SJSA1 (cell line): Measurements from ENCODE around the gene CAPN9. TPM values are rescaled to one million over a fixed set of nuclear protein-coding genes. Genes with fewer than 3 reads are reported as not detected.

Source experiments
- DNase-seq, 2 experiments: peaks; one replicate each; pipeline ENCODE4 v3.0.0-alpha.2; 2015 to 2020; ENCODE audit warnings: low spot score in 2 of 2, low read depth in 1 of 2
- H3K27ac ChIP-seq: fragments of 250-450 bp; sonication (Bioruptor Pico); 2 replicates; pipeline ENCODE4 v1.5.1; 2020; ENCODE audit warnings: mild to moderate bottlenecking, moderate library complexity
- H3K27me3 ChIP-seq: fragments of 250-450 bp; sonication (Bioruptor Pico); replicated peaks from 2 replicates; pipeline ENCODE4 v1.5.1; 2020; ENCODE audit warnings: mild to moderate bottlenecking, moderate library complexity
- H3K36me3 ChIP-seq: fragments of 250-450 bp; sonication (Bioruptor Pico); 2 replicates; pipeline ENCODE4 v1.5.1; 2020; ENCODE audit warnings: mild to moderate bottlenecking
- H3K4me1 ChIP-seq: fragments of 250-450 bp; sonication (Bioruptor Pico); replicated peaks from 2 replicates; pipeline ENCODE4 v1.6.1; 2021; ENCODE audit warnings: mild to moderate bottlenecking
- H3K4me3 ChIP-seq: fragments of 250-450 bp; sonication (Bioruptor Pico); 2 replicates; pipeline ENCODE4 v1.5.1; 2020; ENCODE audit warnings: mild to moderate bottlenecking
- H3K9me3 ChIP-seq: fragments of 250-450 bp; sonication (Bioruptor Pico); replicated peaks from 2 replicates; pipeline ENCODE4 v1.5.1; 2020; ENCODE audit warnings: mild to moderate bottlenecking
- total RNA-seq: library from RNA; depleted of rRNA; stranded (reverse); fragments of >200 nt; shearing (Covaris generic); gene quantifications from 2 replicates; pipeline ENCODE4 v1.2.3, GENCODE V29; 2014

The CAPN9 gene
- total RNA-seq, 1 experiment from 2014 or later, result not detected

- no peak overlapping the region for H3K27ac ChIP-seq
- H3K4me1 ChIP-seq, result no peaks in the 10 kb centered on the region
- H3K36me3 ChIP-seq, result no peaks in the 10 kb centered on the region
- no peaks in the 10 kb centered on the region for H3K9me3 ChIP-seq
- no peak for DNase-seq
- H3K4me3 ChIP-seq, result no peak overlapping the region
- H3K27me3 ChIP-seq, result no peaks in the 10 kb centered on the region
These were observed 2.0 kb downstream of the CAPN9 start for GRCh38 chr1:230749150-230749549.

- Histone ChIP-seq H3K4me1 (no peaks in the 10 kb centered on the region), H3K27ac (no peak overlapping the region), H3K36me3 (no peaks in the 10 kb centered on the region), H3K27me3 (no peaks in the 10 kb centered on the region), H3K4me3 (no peak overlapping the region), H3K9me3 (no peaks in the 10 kb centered on the region)
- DNase-seq, result no peak
These were observed 2.4 kb downstream of the CAPN9 start for GRCh38 chr1:230749635-230750034.

DNA sequence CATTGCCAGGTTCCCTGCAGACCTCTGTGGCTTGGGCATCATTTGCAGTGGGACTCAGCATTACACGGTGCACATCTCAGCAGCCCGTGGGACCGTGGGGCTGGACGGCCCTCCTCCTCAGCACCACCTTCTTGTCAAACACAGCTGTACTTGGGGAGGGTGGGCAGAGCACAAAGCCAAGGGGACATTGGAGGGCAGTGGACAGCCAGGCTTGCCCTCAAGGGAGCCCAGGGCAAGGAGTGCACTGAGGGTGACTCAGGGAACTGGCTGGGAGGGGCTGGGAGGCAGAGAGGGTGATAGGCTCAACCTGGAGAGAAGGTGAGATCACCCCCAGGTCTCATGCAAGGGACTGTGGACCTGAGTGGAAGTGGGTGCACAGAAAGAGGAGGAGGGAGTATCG is 3.4 kb downstream of the CAPN9 start:
- no peaks in the 10 kb centered on the region for H3K4me1 ChIP-seq
- no peaks in the 10 kb centered on the region for H3K9me3 ChIP-seq

GRCh38 chr1:230750986-230751625 is 3.9 kb downstream of the CAPN9 start:
- Histone ChIP-seq H3K36me3 (no peaks in the 10 kb centered on the region), H3K27me3 (no peaks in the 10 kb centered on the region), H3K4me3 (no peak overlapping the region), H3K27ac (no peak overlapping the region), H3K9me3 (no peaks in the 10 kb centered on the region), H3K4me1 (no peaks in the 10 kb centered on the region)
- DNase-seq, result no peak

More for the DNA sequence above, 3.4 kb downstream of the CAPN9 start:
- Histone ChIP-seq H3K27me3 (no peaks in the 10 kb centered on the region), H3K4me3 (no peak overlapping the region), H3K27ac (no peak overlapping the region), H3K36me3 (no peaks in the 10 kb centered on the region)
- DNase-seq, result no peak

DNA sequence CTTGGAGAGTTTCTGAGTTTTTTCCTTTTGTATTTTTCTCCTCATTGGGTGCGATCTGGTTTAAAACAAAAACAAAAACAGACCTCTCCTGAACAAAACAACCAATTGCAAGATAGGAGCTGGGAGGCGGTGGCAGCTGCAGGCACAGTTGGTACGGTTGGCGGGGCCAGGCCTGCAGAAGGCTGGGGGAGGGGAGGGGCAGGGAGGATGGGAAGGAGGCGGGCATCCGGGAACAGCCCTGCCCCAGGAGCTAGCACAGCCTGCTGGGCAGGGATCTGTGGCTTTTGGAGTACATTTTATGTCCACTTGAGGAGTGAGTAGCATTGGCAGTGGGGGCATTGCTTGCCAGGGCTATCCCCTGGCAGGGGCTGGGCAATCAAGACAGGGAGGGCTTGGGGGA is 5.2 kb downstream of the CAPN9 start:
- Histone ChIP-seq H3K9me3 (no peaks in the 10 kb centered on the region), H3K4me1 (no peaks in the 10 kb centered on the region), H3K4me3 (no peak overlapping the region), H3K27me3 (no peaks in the 10 kb centered on the region), H3K27ac (no peak overlapping the region), H3K36me3 (no peaks in the 10 kb centered on the region)
- DNase-seq, result no peak

DNA sequence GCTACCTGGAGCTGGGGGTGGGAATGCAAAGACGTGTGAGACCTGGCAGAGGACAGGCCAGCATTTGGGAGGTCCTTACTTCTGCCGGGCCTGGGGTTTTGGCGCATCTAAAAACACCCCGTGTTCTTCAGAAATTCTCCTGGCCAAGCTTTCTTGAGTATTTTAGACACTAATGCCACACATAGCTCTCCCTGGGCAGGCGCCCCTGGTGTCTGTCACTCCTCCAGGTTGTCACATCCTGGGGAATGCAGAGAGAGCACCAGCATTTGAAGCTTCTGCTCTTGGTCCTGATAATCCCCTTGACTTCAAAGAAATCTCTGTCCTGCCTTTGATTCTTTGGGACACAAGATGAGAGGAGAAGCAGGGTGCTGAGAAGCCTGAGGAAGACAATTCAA is 6.0 kb downstream of the CAPN9 start:
- DNase-seq, result no peak
- H3K4me1 ChIP-seq, result no peaks in the 10 kb centered on the region
- H3K27ac ChIP-seq, result no peak overlapping the region
- no peaks in the 10 kb centered on the region for H3K9me3 ChIP-seq
- H3K4me3 ChIP-seq, result no peak overlapping the region
- no peaks in the 10 kb centered on the region for H3K36me3 ChIP-seq
- H3K27me3 ChIP-seq, result no peaks in the 10 kb centered on the region

DNA sequence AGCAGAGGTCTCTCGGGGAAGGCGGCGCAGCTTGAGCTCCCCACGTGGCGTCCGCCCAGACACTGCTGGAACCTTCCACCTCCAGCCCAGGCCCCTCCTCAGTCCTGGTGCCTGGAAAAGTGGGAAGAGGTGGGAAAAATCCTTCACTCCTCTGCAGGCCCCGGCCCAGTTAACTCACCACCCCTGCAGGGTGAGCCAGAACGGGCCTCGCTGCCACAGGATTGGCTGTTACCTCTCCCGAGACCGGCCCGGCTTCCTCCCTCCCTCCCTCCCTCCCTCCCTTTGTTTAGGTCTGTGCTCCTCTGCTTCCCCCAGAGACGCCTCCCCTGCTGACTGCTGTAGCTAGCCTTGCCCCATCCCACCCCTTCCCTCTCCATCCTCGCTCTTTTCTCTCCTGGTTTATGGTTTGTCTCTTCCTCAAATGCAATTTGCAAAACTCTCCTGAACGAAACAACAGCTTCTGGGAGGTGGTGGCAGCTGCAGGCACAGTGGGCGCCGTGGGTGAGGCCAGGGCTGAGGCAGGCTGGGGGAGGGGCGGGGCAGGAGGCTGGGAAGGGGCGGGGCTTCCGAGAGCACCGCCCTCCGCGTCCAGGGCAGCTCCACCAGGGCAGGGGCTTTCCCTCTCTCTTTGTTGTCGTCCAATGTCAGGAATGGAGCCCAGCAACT is 6.5 kb downstream of the CAPN9 start:
- DNase-seq, result no peak
- H3K4me1 ChIP-seq, result no peaks in the 10 kb centered on the region
- H3K27ac ChIP-seq, result no peak overlapping the region
- no peaks in the 10 kb centered on the region for H3K27me3 ChIP-seq
- H3K9me3 ChIP-seq, result no peaks in the 10 kb centered on the region
- H3K36me3 ChIP-seq, result no peaks in the 10 kb centered on the region
- no peak overlapping the region for H3K4me3 ChIP-seq

GRCh38 chr1:230754796-230755195 is 7.6 kb downstream of the CAPN9 start:
- no peaks in the 10 kb centered on the region for H3K9me3 ChIP-seq
- DNase-seq, result no peak
- H3K27ac ChIP-seq, result no peak overlapping the region
- no peaks in the 10 kb centered on the region for H3K27me3 ChIP-seq
- H3K36me3 ChIP-seq, result no peaks in the 10 kb centered on the region
- no peak overlapping the region for H3K4me3 ChIP-seq
- H3K4me1 ChIP-seq, result no peaks in the 10 kb centered on the region

GRCh38 chr1:230757856-230758708 is 10.9 kb downstream of the CAPN9 start:
- H3K27ac ChIP-seq, result no peak overlapping the region
- H3K4me3 ChIP-seq, result no peak overlapping the region
- no peaks in the 10 kb centered on the region for H3K4me1 ChIP-seq
- no peaks in the 10 kb centered on the region; the same call in 1 of the 2 replicates for H3K27me3 ChIP-seq
- no peaks in the 10 kb centered on the region for H3K9me3 ChIP-seq
- DNase-seq, result no peak
- H3K36me3 ChIP-seq, result no peaks in the 10 kb centered on the region

DNA sequence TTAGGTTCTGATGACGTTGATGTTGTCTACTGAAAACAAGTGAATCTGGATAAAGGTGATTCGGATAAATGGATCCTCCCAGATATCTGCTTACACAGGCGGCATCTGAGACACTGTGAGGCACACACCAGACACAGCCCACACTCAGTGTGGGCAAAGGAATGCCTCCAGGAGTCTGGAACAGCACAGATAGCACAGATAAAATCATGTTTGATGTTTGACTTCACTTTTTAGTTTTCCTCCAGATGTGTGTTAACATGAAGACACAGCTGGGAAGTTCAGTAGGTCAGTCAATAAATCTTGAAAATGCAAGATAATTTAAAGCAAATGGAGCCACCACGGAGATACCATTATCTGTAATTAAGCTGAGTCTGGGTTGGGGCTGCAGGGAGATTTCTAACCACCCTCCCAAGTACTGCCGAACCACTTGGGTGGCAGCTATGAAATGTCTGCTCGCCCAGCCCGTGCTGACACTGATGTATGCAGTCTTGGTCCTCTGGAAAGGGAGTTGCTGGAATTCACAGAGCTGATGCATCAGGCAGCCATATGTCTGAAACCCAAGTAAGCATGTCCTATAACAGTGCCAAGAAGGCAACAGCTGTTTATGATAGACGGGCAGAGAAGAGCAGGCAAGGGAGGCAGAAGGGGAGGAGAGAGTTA is 11.7 kb downstream of the CAPN9 start:
- no peak overlapping the region for H3K27ac ChIP-seq

DNA sequence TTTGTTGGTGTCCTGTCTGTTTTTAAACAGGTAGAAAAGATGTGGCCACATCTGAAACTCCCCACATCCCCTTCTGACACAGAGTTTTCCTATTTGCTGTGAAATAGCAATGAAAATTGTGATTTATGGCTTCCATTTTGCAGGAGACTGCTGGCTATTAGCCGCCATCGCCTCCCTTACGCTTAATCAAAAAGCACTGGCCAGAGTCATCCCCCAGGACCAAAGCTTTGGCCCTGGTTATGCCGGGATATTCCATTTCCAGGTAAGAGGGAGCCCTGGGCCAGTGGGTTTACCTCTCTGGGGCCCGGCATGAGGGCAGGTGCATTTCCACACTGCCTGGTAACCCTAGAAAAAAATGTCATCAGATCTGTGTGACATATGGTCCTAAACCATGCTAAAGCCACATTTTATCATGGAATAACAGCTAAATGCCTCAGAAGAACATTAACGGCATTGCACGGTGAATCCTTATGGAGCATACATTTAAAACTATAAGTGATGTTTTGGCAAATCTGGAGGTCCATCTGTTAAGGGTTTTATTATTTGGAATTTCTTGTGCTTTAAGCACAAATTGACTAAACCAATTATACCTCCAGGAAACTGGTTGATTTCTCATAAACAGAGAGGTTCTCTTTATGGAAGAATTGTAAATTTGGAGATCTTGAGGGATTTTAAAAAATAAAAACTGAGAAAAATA is 12.3 kb downstream of the CAPN9 start:
- Histone ChIP-seq H3K27ac (no peak overlapping the region), H3K9me3 (no peaks in the 10 kb centered on the region; the same call in 1 of the 2 replicates), H3K4me1 (no peaks in the 10 kb centered on the region), H3K27me3 (no peaks in the 10 kb centered on the region; the same call in 1 of the 2 replicates), H3K4me3 (no peak overlapping the region), H3K36me3 (no peaks in the 10 kb centered on the region)
- DNase-seq, result no peak

More for the DNA sequence above, 11.7 kb downstream of the CAPN9 start:
- no peaks in the 10 kb centered on the region; the same call in 1 of the 2 replicates for H3K27me3 ChIP-seq
- no peaks in the 10 kb centered on the region; the same call in 1 of the 2 replicates for H3K9me3 ChIP-seq
- H3K4me3 ChIP-seq, result no peak overlapping the region
- no peak for DNase-seq
- H3K4me1 ChIP-seq, result no peaks in the 10 kb centered on the region
- no peaks in the 10 kb centered on the region for H3K36me3 ChIP-seq

GRCh38 chr1:230760360-230760827 is 13.2 kb downstream of the CAPN9 start:
- no peaks in the 10 kb centered on the region for H3K4me1 ChIP-seq
- no peak overlapping the region for H3K27ac ChIP-seq
- DNase-seq, result no peak
- no peaks in the 10 kb centered on the region for H3K36me3 ChIP-seq
- no peak overlapping the region for H3K4me3 ChIP-seq
- no peaks in the 10 kb centered on the region; the same call in 1 of the 2 replicates for H3K9me3 ChIP-seq
- no peaks in the 10 kb centered on the region; the same call in 1 of the 2 replicates for H3K27me3 ChIP-seq
